ENCODE measurements around the gene IL16. TPM values are rescaled to one million over a fixed set of nuclear protein-coding genes. Genes with fewer than 3 reads are reported as not detected.

Gene IL16
- total and polyA plus RNA-seq, 4 donors = 1.9 to 6.9 (median 4.4) TPM

DNA sequence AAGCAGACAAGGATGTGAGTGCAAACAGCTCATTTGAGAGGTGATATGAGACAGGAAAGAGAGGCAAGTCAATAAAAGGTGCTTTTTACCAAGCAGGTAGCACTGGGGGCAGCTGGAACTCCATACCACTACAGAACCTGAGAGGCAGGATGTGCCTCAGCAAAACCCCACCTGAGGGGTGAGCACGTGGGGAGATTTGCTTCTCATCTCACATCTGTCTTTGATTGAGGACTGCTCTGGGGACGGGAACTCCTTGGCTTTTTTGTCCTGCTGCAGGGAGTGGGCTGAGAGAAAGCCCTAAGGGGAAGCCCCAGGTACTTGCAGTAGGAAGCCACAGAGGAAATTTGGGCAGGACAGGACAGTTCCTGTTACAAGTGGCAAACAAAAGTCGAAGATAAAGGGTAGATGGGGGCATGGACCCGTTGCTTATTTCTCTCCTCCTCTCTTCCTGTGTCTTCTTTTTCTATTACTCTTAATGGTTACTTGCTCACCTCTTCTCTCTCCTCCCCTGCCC, 35.5 kb upstream of the IL16 start:
- Histone ChIP-seq H3K9ac (ENCODE audit: low read depth in 1 of 2, low read length in 2 of 2) (no peak overlapping the region), H3K9me3 (ENCODE audit: control insufficient read depth in 4 of 4, low read length in 3 of 4) (no peaks in the 10 kb centered on the region), H3K27ac (ENCODE audit: low read depth in 1 of 2, low read length in 2 of 2) (no peak overlapping the region), H3K36me3 (ENCODE audit: control insufficient read depth in 4 of 4, insufficient read depth in 3 of 4, low read depth in 1 of 4, low read length in 3 of 4) (no peaks in the 10 kb centered on the region), H3K4me1 (ENCODE audit: control insufficient read depth in 4 of 4, insufficient read depth in 4 of 4, low read length in 3 of 4) (no peaks in the 10 kb centered on the region), H3K27me3 (ENCODE audit: control insufficient read depth in 4 of 4, insufficient read depth in 4 of 4, low read length in 3 of 4) (peaks cover 0 to 4% (median 0%) of the 10 kb centered on the region in 4 donors), H3K4me3 (ENCODE audit: low read depth in 1 of 3, low read length in 3 of 3) (no peak overlapping the region)
- TF ChIP-seq JUND (IDR thresholded peaks at IDR 0.05) (no peak), RAD21 (IDR thresholded peaks at IDR 0.05) (no peak), NR2F2 (IDR thresholded peaks at IDR 0.05) (no peak)
- no peak for DNase-seq (ENCODE audit: low spot score)
- 44% methylated on average over 4 of the region's 4 CpGs for WGBS

- TF ChIP-seq ZBTB33 (IDR thresholded peaks at IDR 0.05) (no peak), ATF3 (IDR thresholded peaks at IDR 0.05) (no peak), EGR1 (IDR thresholded peaks at IDR 0.05; ENCODE audit: low read depth in 2 of 2) (no peak), SP1 (IDR thresholded peaks at IDR 0.05) (no peak), FOXA2 (IDR thresholded peaks at IDR 0.05) (no peak), REST (IDR thresholded peaks at IDR 0.05) (no peak), NR2F2 (IDR thresholded peaks at IDR 0.05) (no peak), RAD21 (IDR thresholded peaks at IDR 0.05) (no peak), JUND (IDR thresholded peaks at IDR 0.05) (no peak), TAF1 (conservative IDR thresholded peaks at IDR 0.05) (no peak), GABPA (IDR thresholded peaks at IDR 0.05 in 1 of 2, conservative IDR thresholded peaks at IDR 0.05 in 1 of 2) (no peak)
- TF ChIP-seq, protein P1, sequence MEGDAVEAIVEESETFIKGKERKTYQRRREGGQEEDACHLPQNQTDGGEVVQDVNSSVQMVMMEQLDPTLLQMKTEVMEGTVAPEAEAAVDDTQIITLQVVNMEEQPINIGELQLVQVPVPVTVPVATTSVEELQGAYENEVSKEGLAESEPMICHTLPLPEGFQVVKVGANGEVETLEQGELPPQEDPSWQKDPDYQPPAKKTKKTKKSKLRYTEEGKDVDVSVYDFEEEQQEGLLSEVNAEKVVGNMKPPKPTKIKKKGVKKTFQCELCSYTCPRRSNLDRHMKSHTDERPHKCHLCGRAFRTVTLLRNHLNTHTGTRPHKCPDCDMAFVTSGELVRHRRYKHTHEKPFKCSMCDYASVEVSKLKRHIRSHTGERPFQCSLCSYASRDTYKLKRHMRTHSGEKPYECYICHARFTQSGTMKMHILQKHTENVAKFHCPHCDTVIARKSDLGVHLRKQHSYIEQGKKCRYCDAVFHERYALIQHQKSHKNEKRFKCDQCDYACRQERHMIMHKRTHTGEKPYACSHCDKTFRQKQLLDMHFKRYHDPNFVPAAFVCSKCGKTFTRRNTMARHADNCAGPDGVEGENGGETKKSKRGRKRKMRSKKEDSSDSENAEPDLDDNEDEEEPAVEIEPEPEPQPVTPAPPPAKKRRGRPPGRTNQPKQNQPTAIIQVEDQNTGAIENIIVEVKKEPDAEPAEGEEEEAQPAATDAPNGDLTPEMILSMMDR (IDR thresholded peaks at IDR 0.05; ENCODE audit: low read depth, low read length, missing input control) = no peak
- no peaks in the 10 kb centered on the region for H3K4me1 ChIP-seq (ENCODE audit: control insufficient read depth in 4 of 4, insufficient read depth in 4 of 4, low read length in 3 of 4)
- no peaks in the 10 kb centered on the region for H3K36me3 ChIP-seq (ENCODE audit: control insufficient read depth in 4 of 4, insufficient read depth in 3 of 4, low read depth in 1 of 4, low read length in 3 of 4)
- DNase-seq (ENCODE audit: low spot score) = no peak
- H3K27me3 ChIP-seq (ENCODE audit: control insufficient read depth in 4 of 4, insufficient read depth in 4 of 4, low read length in 3 of 4) = peaks cover 0 to 4% (median 0%) of the 10 kb centered on the region in 4 donors
- WGBS = 77% methylated on average over 7 of the region's 7 CpGs
- no peaks in the 10 kb centered on the region for H3K9me3 ChIP-seq (ENCODE audit: control insufficient read depth in 4 of 4, low read length in 3 of 4)
- no peak overlapping the region for H3K4me3 ChIP-seq (ENCODE audit: low read depth in 1 of 3, low read length in 3 of 3)
- no peak overlapping the region for H3K9ac ChIP-seq (ENCODE audit: low read depth in 1 of 2, low read length in 2 of 2)
- H3K27ac ChIP-seq (ENCODE audit: low read depth in 1 of 2, low read length in 2 of 2) = no peak overlapping the region
Observed at GRCh38 chr15:81161851-81162250, 34.8 kb upstream of the IL16 start.

All from liver (tissue), 9 donors.